Stimulated activated CD4-positive, alpha-beta T cell treated with anti-CD3 and anti-CD28 coated beads, Interleukin-12 subunit alpha, Interleukin-12 subunit beta, amount 100 ng/mL, for 48 hours (primary cell): Measurements from ENCODE around the gene ARPC2.

Source experiments
- DNase-seq, 3 donors: peaks; one replicate each; pipeline ENCODE4 v3.0.0-alpha.2; 2020; ENCODE audit warnings: low read depth in 2 of 3, low spot score in 1 of 3

The ARPC2 gene

DNA sequence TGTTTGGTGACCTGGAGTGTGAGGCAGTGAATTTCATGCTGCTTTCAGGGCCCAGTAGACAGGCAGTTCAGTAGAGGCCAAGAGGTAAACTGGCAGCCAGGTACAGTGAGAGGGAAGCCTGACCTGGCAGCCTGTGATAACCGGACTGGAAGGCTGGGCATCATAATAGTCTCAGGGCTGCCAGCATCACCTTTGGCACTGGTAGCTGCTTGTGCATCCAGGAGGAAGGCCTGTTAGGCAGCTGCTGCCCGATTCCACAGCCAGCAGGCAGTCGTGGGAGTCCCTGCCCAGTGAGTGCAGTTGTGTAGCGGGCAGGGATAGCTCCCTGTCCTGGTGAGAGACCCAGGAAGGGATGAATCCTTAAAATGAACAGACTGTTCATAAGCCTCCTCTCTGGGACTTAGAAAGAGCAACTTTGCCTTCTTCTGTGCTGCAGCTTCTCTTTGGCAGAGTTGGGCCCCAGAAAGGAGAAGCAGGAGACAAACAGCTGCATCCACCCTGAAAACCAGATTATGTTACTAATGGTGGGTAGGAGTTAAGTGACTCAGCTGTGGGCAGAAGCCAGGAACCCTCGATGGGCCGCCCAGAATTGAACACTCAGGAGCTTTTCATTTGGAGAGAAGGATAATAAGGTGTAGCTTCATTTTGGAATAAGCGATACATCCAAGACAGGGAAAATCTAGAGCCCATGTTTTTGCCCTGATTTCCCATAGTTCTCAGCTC, 35.7 kb downstream of the ARPC2 start:
- DNase-seq = no peak

DNA sequence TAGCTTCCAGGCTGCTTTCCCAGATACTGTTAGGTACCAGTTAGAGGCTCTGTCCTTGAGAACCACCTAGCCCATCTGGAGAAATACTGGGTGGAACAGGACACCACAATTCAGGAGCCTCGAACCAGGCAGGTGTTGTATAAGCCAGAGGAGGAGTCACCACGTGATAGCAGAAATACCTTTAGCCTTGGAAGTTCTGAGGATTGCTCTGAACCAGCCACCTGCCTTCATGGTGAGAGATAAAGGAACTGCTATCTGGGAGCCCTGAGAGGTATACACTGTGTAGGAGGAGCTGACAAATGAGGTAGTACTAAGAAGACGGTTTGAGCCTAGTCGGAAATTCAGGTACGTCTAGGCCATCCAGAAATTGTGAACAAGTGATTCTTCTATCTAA, 36.2 kb downstream of the ARPC2 start:
- DNase-seq = no peak

DNA sequence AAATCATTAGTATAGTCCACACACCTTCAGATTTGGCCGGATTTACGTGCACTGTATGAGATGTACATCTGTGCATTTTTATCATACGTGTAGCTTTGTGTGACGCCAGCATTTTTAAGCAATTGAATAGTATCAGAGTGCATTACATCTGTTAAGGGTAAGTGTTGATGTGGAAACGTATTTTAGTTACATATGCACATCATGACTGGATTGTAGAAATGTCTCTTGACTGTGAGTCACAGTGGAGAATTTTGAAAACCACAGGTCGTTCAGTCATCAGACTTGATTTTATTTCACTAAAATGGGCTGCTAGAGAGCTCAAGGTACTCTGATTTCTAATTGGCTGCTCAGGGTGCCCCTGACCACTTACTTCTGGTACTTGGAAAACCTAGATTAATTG, 38.5 kb downstream of the ARPC2 start:
- DNase-seq = no peak

DNA sequence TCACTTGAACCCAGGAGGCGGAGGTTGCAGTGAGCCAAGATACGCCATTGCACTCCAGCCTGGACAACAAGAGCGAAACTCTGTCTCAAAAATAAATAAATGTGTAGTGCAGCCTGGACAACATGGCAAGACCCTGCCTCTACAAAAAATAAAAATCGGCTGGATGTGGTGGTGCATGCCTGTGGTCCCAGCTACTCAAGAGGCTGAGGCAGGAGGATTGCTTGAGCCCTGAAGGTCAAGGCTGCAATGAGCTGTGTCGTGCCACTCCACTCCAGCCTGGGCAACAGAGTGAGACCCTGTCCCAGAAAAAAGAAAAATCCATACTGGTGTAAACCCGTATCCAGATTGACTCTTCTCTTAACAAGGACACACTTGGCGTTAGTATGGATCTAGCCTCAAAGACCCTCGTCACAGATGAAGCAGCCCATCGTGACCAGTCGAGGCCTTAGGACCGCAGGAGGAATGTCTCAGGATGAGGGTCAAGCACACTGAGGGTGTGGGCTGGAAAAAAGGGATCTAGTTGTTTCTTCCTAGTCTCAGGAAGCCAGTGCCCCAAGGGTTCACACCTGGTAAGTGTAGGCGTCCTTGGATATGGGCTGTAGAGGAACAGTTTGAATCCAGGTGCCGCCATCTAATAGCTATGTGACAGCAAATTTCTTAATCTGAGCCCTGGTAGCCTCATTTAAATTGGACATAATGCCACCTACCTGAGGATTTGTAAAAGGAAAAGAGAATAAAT, 39.8 kb downstream of the ARPC2 start:
- DNase-seq = no peak

DNA sequence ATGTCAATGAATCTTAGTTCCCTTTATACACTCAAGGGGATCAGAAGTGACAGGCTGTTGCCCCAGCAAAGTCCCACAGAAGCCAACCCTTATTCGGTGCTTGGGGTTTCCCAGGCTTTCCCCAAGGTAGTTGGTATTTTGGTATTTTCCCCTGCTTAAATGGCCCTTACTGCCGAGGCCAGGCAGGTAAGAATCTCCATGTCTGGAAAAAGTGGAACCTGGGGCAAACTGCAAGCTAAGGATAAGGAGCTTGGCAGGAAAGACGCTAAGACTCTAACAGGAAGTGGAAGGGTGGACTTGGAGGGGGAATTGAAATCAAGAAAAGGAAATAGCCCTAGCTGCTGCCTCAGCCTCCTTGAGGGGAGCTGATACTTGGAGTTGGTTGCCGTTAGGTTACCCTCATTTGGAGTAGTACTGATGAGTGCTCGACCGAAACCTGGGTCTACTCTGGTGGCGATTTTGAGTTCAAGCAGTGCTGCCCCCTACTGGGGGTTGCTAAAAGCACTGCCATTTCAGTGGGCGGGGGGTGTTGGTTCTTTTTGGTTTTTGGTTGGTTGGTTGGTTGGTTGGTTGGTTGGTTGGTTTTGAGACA, 40.5 kb downstream of the ARPC2 start:
- DNase-seq = peak; percentile 62 to 81 (median 63)

DNA sequence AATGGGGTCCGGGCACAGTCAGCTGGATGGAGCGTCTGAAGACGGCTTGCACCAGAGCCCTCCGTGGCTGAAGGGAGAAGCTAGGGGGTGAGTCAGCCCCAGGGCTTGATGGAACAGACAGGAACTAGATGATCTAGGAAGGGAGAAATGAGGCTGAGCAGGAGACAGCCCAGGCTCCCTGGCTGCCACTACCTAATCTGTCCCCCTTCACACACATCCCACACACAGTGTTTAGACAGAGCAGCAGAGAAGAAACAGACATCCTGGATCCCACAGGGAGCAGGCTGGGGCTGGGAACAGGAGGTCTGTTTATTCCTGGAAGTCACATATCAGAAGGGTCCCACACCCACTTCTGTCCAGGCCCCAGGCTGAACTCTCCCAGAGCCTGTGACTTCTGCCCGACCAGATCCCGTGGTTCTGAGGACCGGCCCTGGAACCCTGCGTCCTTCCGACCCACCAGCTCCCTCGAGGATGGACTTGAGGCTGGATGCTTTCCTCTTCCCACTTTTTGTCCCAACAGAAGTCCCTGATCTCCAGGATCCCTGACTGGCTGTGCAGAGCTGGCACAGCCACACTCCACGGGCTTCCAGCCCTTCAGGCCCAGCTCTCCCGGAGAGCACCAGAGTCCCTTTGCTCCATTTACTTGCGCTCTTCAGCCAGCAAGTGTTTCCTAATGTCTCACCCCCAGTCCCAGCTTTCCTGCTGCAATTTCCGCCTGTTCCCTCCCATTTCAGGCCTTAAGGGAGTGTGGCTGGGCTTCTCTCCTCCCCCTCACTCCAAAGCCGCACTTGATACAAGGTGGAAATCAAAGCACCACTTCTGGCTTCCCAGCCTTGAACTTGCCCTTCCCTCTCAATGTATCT, 42.3 kb downstream of the ARPC2 start:
- DNase-seq = no peak

DNA sequence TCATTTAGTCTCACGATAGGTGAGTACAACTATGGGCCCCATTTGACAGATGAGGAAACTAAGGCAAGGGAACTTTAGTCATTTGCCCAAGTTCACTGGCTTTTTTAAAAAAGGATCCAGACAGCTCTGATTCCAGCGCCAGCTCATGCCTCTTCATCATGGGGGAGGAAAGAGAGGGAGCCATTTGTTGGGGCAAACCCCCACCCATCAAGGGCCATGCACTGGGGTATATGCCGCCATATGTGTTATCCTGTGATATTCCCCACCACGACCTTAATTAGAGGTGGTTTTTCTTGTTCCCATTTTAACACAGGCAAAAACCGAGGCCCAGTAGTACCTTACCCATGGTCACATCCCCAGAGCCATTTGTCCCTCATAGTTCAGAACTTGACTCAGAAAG, 43.2 kb downstream of the ARPC2 start:
- no peak for DNase-seq

DNA sequence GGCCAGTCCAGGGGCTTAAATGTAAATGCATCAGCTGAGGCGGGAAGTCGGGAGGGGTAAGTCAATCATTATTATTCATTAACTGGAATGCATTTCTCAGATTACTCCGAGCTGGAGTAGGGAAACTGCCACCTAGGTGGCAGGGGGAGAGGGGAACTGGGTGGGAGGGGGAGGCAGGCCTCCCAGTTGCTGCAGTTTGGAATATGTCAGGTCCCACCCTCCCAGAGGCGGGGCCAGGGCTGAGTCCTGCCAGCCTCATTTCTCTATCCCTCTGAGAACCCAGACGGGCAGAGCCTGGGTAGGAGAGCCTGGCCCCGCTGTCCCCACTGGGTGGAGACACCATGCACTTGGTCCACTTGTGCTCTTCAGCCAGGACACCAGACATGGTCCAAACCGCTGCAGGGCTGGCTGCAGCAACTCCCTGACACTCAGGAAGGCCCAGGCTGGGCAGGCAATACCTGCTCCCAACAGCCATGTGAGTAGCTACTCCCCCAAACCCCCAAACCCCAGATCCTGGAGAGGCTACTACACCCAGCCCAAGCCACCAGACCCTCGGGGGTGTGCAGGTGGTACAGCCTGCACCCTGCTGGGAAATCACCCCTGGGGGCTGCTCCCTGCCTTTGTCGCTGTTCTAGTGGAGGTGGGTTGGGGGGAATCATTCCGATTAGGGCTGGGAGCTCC, 43.9 kb downstream of the ARPC2 start, which contains the start of gene GPBAR1:
TSS of gene GPBAR1 (plus strand) at position 274 of the 681 bp plus-strand sequence. CDS start 1,710 bp downstream, outside the sequence.
- no peak for DNase-seq

DNA sequence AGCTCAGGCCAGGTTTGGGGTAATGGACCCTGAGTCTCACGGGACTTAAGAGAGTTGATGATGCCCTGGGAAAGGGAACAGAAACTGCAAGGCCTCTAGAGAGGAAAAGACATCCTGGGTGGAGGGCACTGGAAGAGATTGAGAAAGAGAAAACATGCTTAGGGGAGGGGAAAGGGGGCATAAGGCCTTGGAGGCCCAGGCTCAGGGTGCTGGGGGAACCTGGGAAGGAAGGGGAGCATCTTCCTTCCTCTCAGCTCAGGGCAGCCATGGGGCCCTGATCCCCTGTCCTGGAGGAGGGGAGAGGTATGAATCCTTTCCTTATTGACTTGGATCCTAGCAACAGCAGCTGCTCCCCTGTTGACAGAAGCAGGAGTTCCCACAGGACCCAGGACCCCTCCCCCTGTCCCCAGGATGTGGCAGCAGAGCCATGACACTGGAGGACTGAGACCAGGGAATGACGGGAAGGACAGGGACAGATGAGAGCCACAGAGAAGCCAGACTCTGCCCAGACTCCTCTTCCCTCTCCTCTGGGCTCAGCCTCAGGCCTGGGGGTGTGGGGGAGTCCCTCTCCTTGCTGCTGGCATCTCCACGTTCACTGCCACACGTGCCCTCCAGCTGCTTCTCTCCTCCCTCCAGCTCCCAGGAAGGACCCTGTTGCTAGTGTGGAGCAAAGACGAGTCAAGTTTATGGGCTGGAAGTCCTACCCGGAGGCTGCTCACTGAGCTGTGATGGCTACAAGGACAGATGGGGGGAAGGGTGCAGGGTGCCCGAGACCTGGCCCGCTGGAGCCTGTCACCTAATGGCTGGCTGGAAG, 44.6 kb downstream of the ARPC2 start:
- no peak for DNase-seq

DNA sequence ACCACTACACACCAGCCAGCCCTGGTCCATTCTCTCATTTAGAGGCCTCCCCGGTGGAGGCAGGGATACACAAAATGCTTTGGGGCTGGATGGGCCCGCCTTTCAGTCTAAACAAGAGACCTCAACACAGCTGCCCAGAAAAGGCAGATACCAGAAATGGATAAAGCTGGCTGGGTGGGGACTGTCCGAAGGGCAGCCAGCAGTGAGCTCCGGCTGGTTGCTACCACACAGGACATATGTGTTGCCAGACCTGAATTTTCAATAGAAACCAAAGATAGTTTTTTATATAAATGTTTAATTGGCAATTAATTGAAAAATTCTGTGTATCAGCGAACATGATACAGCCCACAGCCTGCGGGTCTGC, 45.2 kb downstream of the ARPC2 start:
- DNase-seq = no peak

DNA sequence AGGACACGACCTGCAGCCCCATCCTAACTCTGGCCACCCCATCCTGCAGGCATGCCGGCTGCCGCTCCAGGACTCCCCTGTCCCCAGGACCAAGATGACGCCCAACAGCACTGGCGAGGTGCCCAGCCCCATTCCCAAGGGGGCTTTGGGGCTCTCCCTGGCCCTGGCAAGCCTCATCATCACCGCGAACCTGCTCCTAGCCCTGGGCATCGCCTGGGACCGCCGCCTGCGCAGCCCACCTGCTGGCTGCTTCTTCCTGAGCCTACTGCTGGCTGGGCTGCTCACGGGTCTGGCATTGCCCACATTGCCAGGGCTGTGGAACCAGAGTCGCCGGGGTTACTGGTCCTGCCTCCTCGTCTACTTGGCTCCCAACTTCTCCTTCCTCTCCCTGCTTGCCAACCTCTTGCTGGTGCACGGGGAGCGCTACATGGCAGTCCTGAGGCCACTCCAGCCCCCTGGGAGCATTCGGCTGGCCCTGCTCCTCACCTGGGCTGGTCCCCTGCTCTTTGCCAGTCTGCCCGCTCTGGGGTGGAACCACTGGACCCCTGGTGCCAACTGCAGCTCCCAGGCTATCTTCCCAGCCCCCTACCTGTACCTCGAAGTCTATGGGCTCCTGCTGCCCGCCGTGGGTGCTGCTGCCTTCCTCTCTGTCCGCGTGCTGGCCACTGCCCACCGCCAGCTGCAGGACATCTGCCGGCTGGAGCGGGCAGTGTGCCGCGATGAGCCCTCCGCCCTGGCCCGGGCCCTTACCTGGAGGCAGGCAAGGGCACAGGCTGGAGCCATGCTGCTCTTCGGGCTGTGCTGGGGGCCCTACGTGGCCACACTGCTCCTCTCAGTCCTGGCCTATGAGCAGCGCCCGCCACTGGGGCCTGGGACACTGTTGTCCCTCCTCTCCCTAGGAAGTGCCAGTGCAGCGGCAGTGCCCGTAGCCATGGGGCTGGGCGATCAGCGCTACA, 45.9 kb downstream of the ARPC2 start:
- DNase-seq = no peak

DNA sequence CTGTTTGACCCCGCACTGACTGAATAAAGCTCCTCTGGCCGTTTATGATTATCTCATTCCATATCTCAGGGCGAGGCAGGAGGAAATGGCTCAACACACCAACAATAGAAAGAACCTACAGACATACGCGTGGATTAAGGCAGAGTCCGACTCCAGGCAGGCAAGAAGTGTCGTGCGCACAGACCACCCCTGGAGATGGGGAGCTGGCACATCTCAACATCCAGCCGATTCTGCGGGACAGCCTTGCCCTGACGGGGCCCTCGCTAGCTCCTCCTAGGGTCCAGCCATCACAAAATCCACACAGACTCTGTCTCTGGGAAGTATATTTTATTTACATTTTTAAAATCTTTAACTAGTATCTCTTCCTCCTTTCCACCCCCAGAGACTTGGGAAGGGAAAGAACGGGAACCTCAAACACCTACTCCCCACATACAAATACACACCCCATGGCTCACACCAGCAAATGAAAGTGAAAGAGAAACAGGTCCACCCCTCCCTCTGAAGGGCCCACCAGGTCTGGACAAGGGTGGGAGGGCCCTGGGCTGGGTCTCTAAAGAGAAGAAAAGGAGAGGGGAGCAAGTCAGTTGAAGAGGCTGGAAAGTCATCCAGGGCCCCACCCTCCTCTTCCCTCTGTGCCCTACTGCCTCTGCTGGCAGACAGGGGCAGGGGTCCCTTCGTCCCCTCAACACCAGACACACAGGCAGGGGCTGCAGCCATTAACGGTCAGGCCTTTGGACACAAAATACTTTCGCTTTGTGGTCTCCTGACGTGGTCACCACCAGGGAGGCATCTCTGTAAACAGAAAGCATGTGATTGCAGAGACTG, 47.0 kb downstream of the ARPC2 start:
- DNase-seq = no peak

DNA sequence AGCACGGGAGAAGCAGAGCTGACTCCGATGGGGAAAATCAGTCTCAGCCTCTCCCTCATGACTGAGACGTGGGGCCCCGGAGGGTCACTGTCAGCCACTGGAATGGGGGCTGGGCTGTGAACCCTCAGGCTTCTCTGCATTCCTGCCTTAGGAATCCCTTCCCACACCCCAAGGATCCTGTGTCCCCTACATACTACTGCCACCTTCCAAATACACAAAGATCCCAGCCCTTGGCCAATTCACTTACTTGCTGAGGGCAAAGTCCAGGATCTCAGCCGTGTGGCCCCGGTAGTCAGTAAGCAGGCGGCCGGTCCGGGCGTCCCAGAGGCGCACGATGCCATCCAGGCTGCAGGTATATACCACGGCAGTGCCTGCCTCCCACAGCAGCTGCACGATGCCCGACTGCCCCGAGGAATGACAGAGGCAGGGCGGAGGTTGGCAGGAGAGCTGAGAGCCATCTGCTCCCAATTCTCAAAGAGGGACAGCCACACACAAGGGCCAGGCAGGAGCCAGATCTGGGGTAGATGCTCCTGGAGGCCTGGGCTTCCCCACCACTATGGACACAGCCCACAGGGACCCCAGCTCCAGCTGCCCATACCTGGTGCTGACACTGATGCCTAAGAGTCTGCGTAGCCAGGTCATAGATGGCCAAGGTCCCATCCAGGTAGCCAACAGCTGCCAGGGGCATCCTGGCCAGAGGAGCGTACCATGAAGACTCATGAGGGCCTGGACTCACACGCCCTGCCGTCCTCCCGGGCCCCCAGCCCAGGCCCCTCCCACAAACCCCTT, 48.0 kb downstream of the ARPC2 start:
- DNase-seq = no peak

DNA sequence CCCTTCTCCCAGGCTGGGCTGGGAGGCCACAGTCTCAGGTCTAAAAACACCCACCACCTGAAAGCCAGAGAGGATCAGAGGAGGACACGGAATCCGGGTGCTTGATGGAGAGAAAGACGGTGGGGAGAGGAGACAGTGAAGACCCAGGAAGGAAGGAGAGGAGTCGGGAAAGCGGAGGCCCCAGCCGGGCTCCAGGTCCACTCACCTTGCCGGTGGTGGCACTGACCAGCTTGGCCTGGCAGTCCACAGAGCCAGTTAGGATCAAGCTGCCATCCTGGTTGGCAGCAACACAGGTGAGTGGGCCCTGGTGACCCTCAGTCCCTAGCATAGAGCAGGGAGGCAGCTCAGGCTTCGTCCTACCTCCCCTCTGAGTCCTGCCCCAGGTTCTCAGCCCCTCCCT, 48.6 kb downstream of the ARPC2 start:
- no peak for DNase-seq

DNA sequence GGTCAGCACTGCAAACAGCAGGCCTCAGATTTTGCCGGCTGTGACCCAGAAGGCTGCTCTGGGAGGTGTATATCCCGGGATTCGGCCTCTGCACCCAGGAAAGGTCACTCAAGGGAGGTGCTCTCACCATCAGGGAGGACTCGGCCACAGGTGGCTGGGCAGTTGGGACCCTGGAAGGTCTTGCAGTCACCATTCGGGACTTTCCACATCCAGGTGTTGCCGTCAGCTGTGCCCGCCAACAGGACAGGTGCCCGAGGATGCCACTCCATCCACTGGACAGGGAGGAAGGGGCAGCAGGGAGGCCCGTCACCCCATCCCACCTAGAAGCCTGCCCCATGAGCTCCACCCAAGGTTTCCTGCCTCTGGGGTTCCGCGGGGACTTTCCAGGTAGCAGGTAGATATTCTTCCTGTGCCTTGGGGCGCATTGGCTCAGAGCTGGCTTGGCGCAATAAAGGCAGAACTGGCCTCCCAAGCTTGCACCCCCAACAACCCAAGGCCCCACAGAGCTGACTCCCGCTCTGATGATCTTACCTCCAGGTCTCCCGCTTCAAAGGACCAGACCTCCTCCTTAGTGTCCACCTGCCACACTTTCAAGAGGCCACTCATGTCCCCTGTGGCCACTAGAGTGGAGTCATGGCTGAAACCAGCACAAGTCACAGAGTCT, 49.5 kb downstream of the ARPC2 start:
- DNase-seq = no peak

DNA sequence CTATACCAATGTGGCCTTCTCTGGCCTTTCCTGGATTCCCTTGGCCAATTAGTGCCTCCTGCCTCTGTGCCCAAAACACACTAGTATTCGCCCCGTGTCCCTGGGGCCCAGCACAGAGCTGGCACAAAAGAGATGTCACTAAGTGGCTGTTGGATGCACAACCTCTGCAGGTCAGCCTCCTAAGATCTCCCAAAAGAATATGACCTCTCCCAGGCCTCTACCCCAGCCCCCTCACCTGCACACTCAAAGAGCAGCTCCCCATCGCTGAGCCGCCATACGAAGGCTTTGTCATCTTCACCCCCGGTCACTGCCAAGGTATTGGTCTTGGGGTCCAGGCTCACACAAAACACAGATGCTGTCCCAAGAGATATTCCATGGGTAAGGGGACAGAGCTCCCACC, 50.3 kb downstream of the ARPC2 start:
- no peak for DNase-seq
